ENCODE results near the gene OSBPL5.

Gene OSBPL5

GRCh38 chr11:3201112-3201581, 36.0 kb upstream of the OSBPL5 start:
- Histone ChIP-seq H3K36me3 (ENCODE audit: insufficient read depth, insufficient read length, low read length) (no peaks in the 10 kb centered on the region), H3K27me3 (ENCODE audit: insufficient read depth, insufficient read length) (peaks cover 36% of the 10 kb centered on the region), H3K9ac (ENCODE audit: insufficient read length, low read depth) (no peak overlapping the region), H3K4me1 (ENCODE audit: insufficient read depth, insufficient read length) (peaks cover 15% of the 10 kb centered on the region), H3K4me3 (ENCODE audit: insufficient read length, low read depth) (no peak overlapping the region), H3K9me3 (ENCODE audit: insufficient read depth, low read length) (peaks cover 9% of the 10 kb centered on the region; the same call in 1 of the 2 replicates)
- DNase-seq (ENCODE audit: low read depth, low spot score) = no peak
- TF ChIP-seq SUZ12 (IDR thresholded peaks at IDR 0.05; ENCODE audit: extremely low read depth, insufficient read depth, insufficient read length) (no peak), YY1 (IDR thresholded peaks at IDR 0.05; ENCODE audit: insufficient read depth, insufficient read length) (no peak), ZNF274 (IDR thresholded peaks at IDR 0.05; ENCODE audit: low read depth, low read length) (no peak)

GRCh38 chr11:3200388-3201111, 35.4 kb upstream of the OSBPL5 start:
- H3K9me3 ChIP-seq (ENCODE audit: insufficient read depth, low read length) = peaks cover 9% of the 10 kb centered on the region; the same call in 1 of the 2 replicates
- H3K4me1 ChIP-seq (ENCODE audit: insufficient read depth, insufficient read length) = peaks cover 18% of the 10 kb centered on the region
- no peak overlapping the region for H3K4me3 ChIP-seq (ENCODE audit: insufficient read length, low read depth)
- DNase-seq (ENCODE audit: low read depth, low spot score) = no peak
- no peaks in the 10 kb centered on the region for H3K36me3 ChIP-seq (ENCODE audit: insufficient read depth, insufficient read length, low read length)
- TF ChIP-seq YY1 (IDR thresholded peaks at IDR 0.05; ENCODE audit: insufficient read depth, insufficient read length) = no peak
- no peak for TF ChIP-seq ZNF274 (IDR thresholded peaks at IDR 0.05; ENCODE audit: low read depth, low read length)
- no peak for TF ChIP-seq SUZ12 (IDR thresholded peaks at IDR 0.05; ENCODE audit: extremely low read depth, insufficient read depth, insufficient read length)
- peaks cover 33% of the 10 kb centered on the region for H3K27me3 ChIP-seq (ENCODE audit: insufficient read depth, insufficient read length)
- no peak overlapping the region for H3K9ac ChIP-seq (ENCODE audit: insufficient read length, low read depth)

DNA sequence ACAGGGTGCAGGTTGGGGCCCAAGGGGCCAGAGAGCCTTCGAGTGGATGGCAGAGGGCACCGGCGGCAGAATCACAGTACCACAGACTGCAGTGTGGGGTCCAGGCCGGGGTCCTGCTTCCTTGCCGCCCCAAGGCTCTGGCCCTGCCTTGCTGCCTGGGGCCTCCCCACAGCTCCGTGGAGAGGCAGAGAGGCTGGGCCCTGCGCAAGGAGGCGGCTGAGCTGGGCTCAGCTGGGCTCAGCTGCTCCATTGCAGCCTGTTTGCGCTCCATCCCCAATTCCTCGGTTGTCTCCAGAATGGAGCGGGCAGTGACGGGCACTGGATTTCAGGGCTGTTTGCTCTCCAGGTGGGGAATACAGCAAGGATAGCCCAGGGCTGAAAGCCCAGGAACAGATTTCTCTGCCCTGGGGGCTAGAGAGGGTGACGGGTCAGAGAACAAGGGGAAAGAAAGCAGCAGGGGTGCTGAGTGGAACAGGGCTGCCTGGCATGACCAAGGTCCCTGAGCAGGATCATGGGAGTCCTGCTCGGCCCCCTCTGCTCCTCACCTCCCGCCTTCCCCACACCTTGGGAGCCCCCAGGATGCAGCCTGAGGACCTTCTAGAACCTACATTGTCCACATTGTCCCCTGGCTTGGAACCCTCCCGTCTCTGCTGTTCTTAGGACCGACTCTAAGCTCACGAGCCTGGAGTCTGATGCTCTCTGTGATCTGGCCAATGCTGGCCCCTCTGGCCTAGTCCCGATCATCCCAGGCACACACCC, 34.6 kb upstream of the OSBPL5 start:
- Histone ChIP-seq H3K4me1 (ENCODE audit: insufficient read depth, insufficient read length) (peaks cover 23% of the 10 kb centered on the region), H3K9ac (ENCODE audit: insufficient read length, low read depth) (no peak overlapping the region), H3K4me3 (ENCODE audit: insufficient read length, low read depth) (no peak overlapping the region), H3K36me3 (ENCODE audit: insufficient read depth, insufficient read length, low read length) (no peaks in the 10 kb centered on the region), H3K27me3 (ENCODE audit: insufficient read depth, insufficient read length) (peaks cover 25% of the 10 kb centered on the region), H3K9me3 (ENCODE audit: insufficient read depth, low read length) (0 out of 2 replicates have a peak, but pooled peaks cover 2% of the 10 kb centered on the region)
- no peak for TF ChIP-seq ZNF274 (IDR thresholded peaks at IDR 0.05; ENCODE audit: low read depth, low read length)
- TF ChIP-seq YY1 (IDR thresholded peaks at IDR 0.05; ENCODE audit: insufficient read depth, insufficient read length) = no peak
- TF ChIP-seq SUZ12 (IDR thresholded peaks at IDR 0.05; ENCODE audit: extremely low read depth, insufficient read depth, insufficient read length) = no peak
- no peak for DNase-seq (ENCODE audit: low read depth, low spot score)

- DNase-seq (ENCODE audit: low read depth, low spot score) = no peak
- H3K9me3 ChIP-seq (ENCODE audit: insufficient read depth, low read length) = no peaks in the 10 kb centered on the region
- peaks cover 16% of the 10 kb centered on the region for H3K27me3 ChIP-seq (ENCODE audit: insufficient read depth, insufficient read length)
- TF ChIP-seq SUZ12 (IDR thresholded peaks at IDR 0.05; ENCODE audit: extremely low read depth, insufficient read depth, insufficient read length) = no peak
- no peak for TF ChIP-seq YY1 (IDR thresholded peaks at IDR 0.05; ENCODE audit: insufficient read depth, insufficient read length)
- no peak for TF ChIP-seq ZNF274 (IDR thresholded peaks at IDR 0.05; ENCODE audit: low read depth, low read length)
- peaks cover 21% of the 10 kb centered on the region for H3K4me1 ChIP-seq (ENCODE audit: insufficient read depth, insufficient read length)
- H3K36me3 ChIP-seq (ENCODE audit: insufficient read depth, insufficient read length, low read length) = no peaks in the 10 kb centered on the region
- H3K4me3 ChIP-seq (ENCODE audit: insufficient read length, low read depth) = no peak overlapping the region
- no peak overlapping the region for H3K9ac ChIP-seq (ENCODE audit: insufficient read length, low read depth)
These were observed 33.7 kb upstream of the OSBPL5 start for GRCh38 chr11:3198815-3199214.

GRCh38 chr11:3197878-3198528, 32.9 kb upstream of the OSBPL5 start:
- no peaks in the 10 kb centered on the region for H3K9me3 ChIP-seq (ENCODE audit: insufficient read depth, low read length)

GRCh38 chr11:3197044-3197695, 32.1 kb upstream of the OSBPL5 start:
- H3K4me1 ChIP-seq (ENCODE audit: insufficient read depth, insufficient read length) = peaks cover 29% of the 10 kb centered on the region
- no peak overlapping the region for H3K9ac ChIP-seq (ENCODE audit: insufficient read length, low read depth)
- no peak for TF ChIP-seq ZNF274 (IDR thresholded peaks at IDR 0.05; ENCODE audit: low read depth, low read length)
- no peak for TF ChIP-seq SUZ12 (IDR thresholded peaks at IDR 0.05; ENCODE audit: extremely low read depth, insufficient read depth, insufficient read length)
- TF ChIP-seq YY1 (IDR thresholded peaks at IDR 0.05; ENCODE audit: insufficient read depth, insufficient read length) = no peak
- no peaks in the 10 kb centered on the region for H3K9me3 ChIP-seq (ENCODE audit: insufficient read depth, low read length)
- no peaks in the 10 kb centered on the region for H3K36me3 ChIP-seq (ENCODE audit: insufficient read depth, insufficient read length, low read length)
- no peak overlapping the region for H3K4me3 ChIP-seq (ENCODE audit: insufficient read length, low read depth)
- peaks cover 3% of the 10 kb centered on the region for H3K27me3 ChIP-seq (ENCODE audit: insufficient read depth, insufficient read length)
- no peak for DNase-seq (ENCODE audit: low read depth, low spot score)

More at GRCh38 chr11:3197878-3198528, 32.9 kb upstream of the OSBPL5 start:
- H3K4me1 ChIP-seq (ENCODE audit: insufficient read depth, insufficient read length) = peaks cover 24% of the 10 kb centered on the region
- no peak overlapping the region for H3K4me3 ChIP-seq (ENCODE audit: insufficient read length, low read depth)
- H3K27me3 ChIP-seq (ENCODE audit: insufficient read depth, insufficient read length) = peaks cover 7% of the 10 kb centered on the region
- TF ChIP-seq ZNF274 (IDR thresholded peaks at IDR 0.05; ENCODE audit: low read depth, low read length) = no peak
- no peak for TF ChIP-seq YY1 (IDR thresholded peaks at IDR 0.05; ENCODE audit: insufficient read depth, insufficient read length)
- no peak for TF ChIP-seq SUZ12 (IDR thresholded peaks at IDR 0.05; ENCODE audit: extremely low read depth, insufficient read depth, insufficient read length)
- no peak overlapping the region for H3K9ac ChIP-seq (ENCODE audit: insufficient read length, low read depth)
- no peak for DNase-seq (ENCODE audit: low read depth, low spot score)
- no peaks in the 10 kb centered on the region for H3K36me3 ChIP-seq (ENCODE audit: insufficient read depth, insufficient read length, low read length)
